ENCODE results near the gene GRIPAP1. TPM values are rescaled to one million over a fixed set of nuclear protein-coding genes. Genes with fewer than 3 reads are reported as not detected.

Gene GRIPAP1
- total RNA-seq, 3 donors from 2014 or later, result 31.4 to 47.2 (median 34.1) TPM

DNA sequence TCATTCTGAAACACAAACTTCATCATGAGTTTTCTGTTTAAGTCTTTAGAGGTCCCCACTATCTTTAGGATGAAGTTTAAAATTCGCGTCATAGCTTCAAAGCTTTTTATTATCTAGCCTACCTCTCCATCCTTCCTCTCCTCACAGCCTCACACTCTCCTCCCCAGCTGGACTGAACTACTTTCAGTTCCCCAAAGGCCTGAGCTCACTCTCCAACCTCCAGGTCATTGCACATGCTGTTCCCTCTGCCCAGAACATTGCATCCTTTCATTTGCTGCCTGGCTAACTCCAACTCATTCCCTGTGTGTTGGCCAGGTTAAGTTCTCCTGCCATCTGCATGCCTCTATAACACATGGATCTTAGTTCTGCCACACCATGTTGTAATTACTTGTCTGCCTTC, 41.8 kb downstream of the GRIPAP1 start:
- peaks cover 0 to 28% of the 10 kb centered on the region in 2 donors for H3K27me3 ChIP-seq
- H3K4me3 ChIP-seq, result no peak overlapping the region
- no peaks in the 10 kb centered on the region for H3K9me3 ChIP-seq
- TF ChIP-seq POLR2A (IDR thresholded peaks at IDR 0.05), result no peak
- H3K27ac ChIP-seq, result no peak overlapping the region
- intact Hi-C loops (cut with DNase I; ENCODE audit: low total_unique reads), result no loop called here
- DNase-seq (ENCODE audit: low spot score in 2 of 2), result no peak
- no peaks in the 10 kb centered on the region for H3K4me1 ChIP-seq
- H3K36me3 ChIP-seq, result no peaks in the 10 kb centered on the region

GRCh38 chrX:48958635-48959094, 43.4 kb downstream of the GRIPAP1 start:
- peaks cover 0 to 35% of the 10 kb centered on the region in 2 donors for H3K27me3 ChIP-seq
- no peaks in the 10 kb centered on the region for H3K4me1 ChIP-seq
- H3K9me3 ChIP-seq, result no peaks in the 10 kb centered on the region
- H3K4me3 ChIP-seq, result peak overlapping the region; percentile 61 to 82 (median 66)
- intact Hi-C loops (cut with DNase I; ENCODE audit: low total_unique reads), result no loop called here
- TF ChIP-seq POLR2AphosphoS5 (IDR thresholded peaks at IDR 0.05) (no peak), CTCF (IDR thresholded peaks at IDR 0.05) (no peak), POLR2A (IDR thresholded peaks at IDR 0.05) (no peak)
- no peaks in the 10 kb centered on the region for H3K36me3 ChIP-seq
- peak overlapping the region; percentile 90 to 94 for H3K27ac ChIP-seq
- DNase-seq (ENCODE audit: low spot score in 2 of 2), result peak; percentile 21 to 52

GRCh38 chrX:48957827-48958634, 44.0 kb downstream of the GRIPAP1 start:
- intact Hi-C loops (cut with DNase I; ENCODE audit: low total_unique reads), result no loop called here
- Histone ChIP-seq H3K36me3 (no peaks in the 10 kb centered on the region), H3K27me3 (peaks cover 0 to 36% of the 10 kb centered on the region in 2 donors), H3K27ac (peak overlapping the region; percentile 94 to 98), H3K4me1 (no peaks in the 10 kb centered on the region), H3K9me3 (no peaks in the 10 kb centered on the region), H3K4me3 (peak overlapping the region; percentile 61 to 82 (median 66))
- TF ChIP-seq CTCF (IDR thresholded peaks at IDR 0.05) (no peak), POLR2A (IDR thresholded peaks at IDR 0.05) (peak; percentile 65), POLR2AphosphoS5 (IDR thresholded peaks at IDR 0.05) (peak; percentile 95 to 96 (median 96))
- peak; percentile 92 to 98 for DNase-seq (ENCODE audit: low spot score in 2 of 2)

DNA sequence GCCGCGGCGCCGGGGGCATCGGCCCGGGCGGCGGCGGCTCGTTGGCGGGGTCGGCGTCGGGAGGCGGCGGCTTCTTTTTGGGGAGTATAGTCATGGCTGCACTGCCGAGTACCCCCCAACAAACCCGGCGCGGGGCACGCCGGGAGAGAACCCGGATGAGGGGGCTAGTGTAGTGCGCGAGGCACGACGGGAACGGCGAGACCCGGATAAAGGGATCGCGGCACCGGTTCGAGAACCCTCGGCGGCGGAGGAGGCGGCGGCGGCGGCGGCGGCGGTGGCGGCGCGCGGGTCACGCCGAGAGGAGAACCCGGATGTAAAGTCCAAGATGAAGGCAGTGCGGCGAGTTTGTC, 44.6 kb downstream of the GRIPAP1 start, which contains the start of gene OTUD5:
TSS of gene OTUD5 (minus strand) at position 131 of the 350 bp plus-strand sequence. CDS start at position 94, 37 bp downstream.
- Histone ChIP-seq H3K27ac (peak within 1 kb of the TSS; percentile 94 to 98), H3K36me3 (no peaks in the 10 kb centered on the region), H3K4me1 (no peaks in the 10 kb centered on the region), H3K4me3 (peak within 1 kb of the TSS; percentile 61 to 82 (median 66)), H3K9me3 (no peaks in the 10 kb centered on the region), H3K27me3 (peaks cover 0 to 40% of the 10 kb centered on the region in 2 donors)
- intact Hi-C loops (cut with DNase I; ENCODE audit: low total_unique reads), result no loop called here
- no peak for DNase-seq (ENCODE audit: low spot score in 2 of 2)
- no peak for TF ChIP-seq CTCF (IDR thresholded peaks at IDR 0.05)
- no peak for TF ChIP-seq POLR2AphosphoS5 (IDR thresholded peaks at IDR 0.05)
- TF ChIP-seq POLR2A (IDR thresholded peaks at IDR 0.05), result no peak

DNA sequence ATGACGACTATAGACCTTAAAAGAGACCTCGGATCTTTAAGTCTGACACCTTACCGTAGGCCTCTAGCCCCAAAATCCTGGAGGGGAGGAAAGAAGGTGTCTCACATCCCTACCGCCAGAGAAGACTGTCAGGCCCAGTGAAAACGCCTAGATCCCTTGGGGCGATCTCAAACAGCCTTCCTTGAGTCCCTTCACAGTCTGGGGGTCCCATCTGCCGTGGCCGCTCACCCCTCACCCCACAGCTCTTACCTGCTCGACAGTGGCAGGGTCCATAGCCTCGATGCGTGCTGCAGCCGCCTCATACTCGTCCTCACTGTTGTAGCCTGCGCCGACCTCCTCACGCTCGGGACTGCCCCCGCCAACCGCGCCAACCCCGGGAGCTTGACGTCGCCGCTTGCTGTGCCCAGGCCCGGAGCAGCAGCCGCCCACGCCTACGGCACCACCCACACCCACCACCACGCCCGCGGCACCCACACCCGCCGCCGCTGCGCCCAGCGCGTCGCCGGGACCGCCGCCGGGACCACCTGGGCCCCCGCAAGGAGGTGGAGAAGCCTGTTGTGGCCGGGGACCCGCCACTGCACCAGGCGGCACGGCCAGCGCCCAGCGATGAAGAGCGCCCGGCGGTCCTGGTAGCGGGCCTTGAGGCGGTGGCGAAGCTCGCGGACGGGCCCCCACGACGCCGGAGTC, 45.2 kb downstream of the GRIPAP1 start:
- peaks cover 0 to 37% of the 10 kb centered on the region in 2 donors for H3K27me3 ChIP-seq
- intact Hi-C loops (cut with DNase I; ENCODE audit: low total_unique reads), result no loop called here
- no peaks in the 10 kb centered on the region for H3K4me1 ChIP-seq
- no peak for DNase-seq (ENCODE audit: low spot score in 2 of 2)
- H3K36me3 ChIP-seq, result no peaks in the 10 kb centered on the region
- H3K27ac ChIP-seq, result peak overlapping the region; percentile 94 to 98
- TF ChIP-seq POLR2A (IDR thresholded peaks at IDR 0.05) (no peak), POLR2AphosphoS5 (IDR thresholded peaks at IDR 0.05) (no peak), CTCF (IDR thresholded peaks at IDR 0.05) (no peak)
- H3K4me3 ChIP-seq, result peak overlapping the region; percentile 61 to 82 (median 66)
- H3K9me3 ChIP-seq, result no peaks in the 10 kb centered on the region
